Stimulated activated CD8-positive, alpha-beta memory T cell treated with anti-CD3 and anti-CD28 coated beads, Interleukin-7, amount 100 ng/mL, for 4 hours (primary cell): Measurements from ENCODE around the gene DHX38.
"Not testable (repeated sequence)": the region's sequence is repeated elsewhere in the genome, so short reads cannot be mapped to it uniquely, and the experiment has no call there.

Experiments used
- DNase-seq, 2 donors: peaks; one replicate each; pipeline ENCODE4 v3.0.0-alpha.2; 2020; ENCODE audit warnings: low read depth in 2 of 2

DHX38 gene

DNA sequence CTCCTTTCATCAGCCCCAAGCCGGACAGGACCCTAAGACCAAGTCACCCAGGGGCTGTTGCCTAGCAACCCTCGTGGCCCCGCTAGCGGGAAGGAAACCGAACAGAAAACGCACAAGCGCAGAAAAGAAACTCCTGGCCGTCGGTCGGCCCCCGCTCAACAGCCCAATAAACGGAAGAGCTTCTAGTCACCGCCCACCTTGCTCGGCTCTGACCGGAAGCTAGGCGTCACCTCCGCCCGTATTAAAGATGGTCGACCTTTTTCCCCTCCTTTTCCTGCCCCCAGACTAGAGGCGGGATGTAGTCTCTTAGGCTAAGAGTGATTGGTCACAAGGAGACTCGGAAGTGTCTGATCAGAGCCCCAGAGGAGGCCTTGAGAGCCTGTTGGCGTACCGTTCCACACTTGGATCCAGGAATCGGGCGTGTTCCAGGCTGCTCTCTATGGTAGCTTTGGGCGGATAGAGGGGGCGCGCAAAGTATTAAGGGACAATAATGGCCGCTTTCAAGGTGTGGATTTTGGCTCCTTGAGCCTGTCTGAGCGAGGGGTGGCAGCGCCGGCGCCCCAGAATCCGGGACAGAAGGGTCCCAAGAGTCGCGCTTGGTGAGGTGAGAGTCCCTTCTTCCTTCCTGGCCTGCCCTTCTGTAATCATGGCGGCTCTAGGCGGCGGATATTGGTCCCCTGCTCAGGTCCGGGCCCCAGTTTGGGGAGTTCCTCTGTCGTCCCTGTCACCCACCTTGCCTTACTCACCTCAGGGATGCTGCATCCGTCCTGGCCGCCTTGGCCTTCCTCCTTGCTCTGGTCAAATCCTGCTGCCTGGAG lies at the start of gene DHX38, which contains the start of gene TXNL4B:
Gene DHX38, plus strand, starts transcription at position 400 of the 818 bp plus-strand sequence. CDS start 2,311 bp downstream, outside the sequence.
Gene TXNL4B, minus strand, starts transcription at position 173 of the 818 bp plus-strand sequence. CDS start 2,871 bp downstream, outside the sequence.
- peak; percentile 86 to 90 for DNase-seq

- no peak for DNase-seq
Observed at GRCh38 chr16:72044296-72044695, 49.4 kb upstream of the DHX38 start.

DNA sequence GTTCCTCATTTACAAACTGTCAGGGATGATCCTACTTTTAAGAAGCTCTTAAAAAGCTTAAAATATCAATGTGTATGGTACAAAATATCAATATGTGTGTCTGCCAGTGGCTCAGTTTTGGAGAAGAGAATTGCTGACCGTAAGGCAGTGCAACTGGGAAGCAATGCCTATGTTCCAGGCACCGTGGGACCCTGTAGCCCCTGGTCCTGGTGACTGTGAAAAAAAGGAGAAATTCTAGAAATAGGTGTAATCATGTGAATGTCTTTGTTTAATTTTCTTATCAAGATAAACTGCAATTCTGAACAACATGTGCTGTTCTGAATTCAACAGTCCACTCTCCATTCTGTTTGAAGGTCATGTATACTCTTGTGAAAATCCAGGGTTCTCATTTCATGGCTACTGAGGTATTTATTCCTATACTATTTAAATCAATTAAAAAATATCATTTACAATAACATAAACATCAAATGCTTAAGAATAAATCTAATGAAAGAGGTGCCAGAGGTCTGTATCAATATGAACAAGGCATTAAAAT lies 48.8 kb upstream of the DHX38 start:
- DNase-seq, result no peak

GRCh38 chr16:72049110-72049509 lies 44.5 kb upstream of the DHX38 start:
- DNase-seq, result no peak

DNA sequence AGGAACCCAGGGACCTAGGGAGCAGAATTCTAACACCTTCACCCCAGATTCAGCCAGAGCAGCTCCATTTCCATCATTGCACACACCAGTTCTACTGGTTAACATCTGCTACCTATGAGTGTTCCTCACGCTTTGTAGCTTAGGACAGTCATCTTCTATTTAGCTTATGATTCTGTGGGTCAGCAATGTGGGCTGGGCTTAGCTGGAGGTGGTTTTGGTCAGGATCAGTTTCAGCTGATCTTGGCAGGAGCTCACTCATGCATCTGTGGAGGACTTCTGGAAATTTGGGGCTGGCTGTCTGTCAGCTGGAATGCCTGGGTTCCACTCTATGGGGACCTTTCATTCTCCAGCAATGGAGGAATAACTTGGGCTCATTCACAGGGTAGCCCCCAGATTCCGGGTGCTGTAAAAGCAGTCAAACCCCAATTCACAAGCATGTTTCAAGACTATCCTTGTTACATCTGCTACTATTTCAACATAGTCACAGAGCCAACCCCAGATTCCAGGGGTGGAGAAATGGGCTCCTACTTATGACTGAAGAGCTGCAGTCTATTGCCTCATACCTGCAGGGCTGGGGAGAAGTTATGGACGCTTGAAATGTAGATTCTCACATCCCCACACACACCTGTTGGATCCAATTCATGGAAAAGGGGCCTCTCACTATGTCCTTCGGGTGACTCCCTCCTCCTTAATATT lies 42.7 kb upstream of the DHX38 start:
- no peak for DNase-seq

DNA sequence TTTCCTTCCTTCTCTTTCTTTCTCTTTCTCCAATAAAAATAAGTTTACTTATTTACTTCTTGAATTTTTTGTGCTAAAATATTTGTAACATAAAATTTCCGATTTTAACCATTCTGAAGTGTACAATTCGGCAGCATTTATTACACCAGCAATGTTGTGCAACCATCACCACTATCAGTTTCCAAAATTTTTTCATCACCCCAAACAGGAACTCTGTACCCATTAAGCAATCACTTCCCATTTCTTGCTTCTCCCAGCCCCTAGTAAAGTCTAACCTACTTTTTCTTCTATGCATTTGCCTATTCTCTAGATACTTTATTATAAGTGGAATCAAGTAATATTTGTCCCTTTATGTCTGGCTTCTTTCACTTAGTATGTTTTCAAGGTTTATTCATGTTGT lies 41.8 kb upstream of the DHX38 start:
- DNase-seq, result no peak

DNA sequence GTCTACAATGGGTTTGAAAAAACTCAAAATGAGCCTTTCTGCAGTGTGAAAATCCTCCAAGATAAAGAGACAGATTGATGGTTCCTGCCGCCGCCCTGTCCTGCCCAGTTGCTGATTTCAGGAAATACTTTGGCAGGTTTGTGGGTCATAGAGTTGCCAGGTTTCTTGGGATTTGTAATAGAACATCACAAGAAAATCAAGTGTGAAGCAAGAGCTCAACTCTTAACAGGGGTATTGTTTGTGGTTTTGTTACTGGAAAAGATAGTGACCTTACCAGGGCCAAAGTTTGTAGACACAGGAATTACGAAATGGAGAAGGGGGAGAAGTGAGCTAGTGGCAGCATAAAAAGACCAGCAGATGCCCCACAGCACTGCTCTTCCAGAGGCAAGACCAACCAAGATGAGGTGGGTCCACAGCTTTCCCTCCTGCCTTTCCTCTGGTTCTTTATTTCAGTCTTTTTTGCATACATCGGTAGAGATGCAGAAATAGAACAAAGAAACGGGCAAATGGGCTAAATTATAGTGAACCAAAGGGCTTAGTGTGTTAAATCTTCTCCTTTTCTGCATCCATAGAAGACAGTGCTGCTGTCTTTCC lies 39.3 kb upstream of the DHX38 start, which contains the start of gene HP:
Gene HP, plus strand, starts transcription at position 252 of the 594 bp plus-strand sequence. Its CDS starts 148 bp downstream, at position 400.
- not testable (repeated sequence) for DNase-seq

DNA sequence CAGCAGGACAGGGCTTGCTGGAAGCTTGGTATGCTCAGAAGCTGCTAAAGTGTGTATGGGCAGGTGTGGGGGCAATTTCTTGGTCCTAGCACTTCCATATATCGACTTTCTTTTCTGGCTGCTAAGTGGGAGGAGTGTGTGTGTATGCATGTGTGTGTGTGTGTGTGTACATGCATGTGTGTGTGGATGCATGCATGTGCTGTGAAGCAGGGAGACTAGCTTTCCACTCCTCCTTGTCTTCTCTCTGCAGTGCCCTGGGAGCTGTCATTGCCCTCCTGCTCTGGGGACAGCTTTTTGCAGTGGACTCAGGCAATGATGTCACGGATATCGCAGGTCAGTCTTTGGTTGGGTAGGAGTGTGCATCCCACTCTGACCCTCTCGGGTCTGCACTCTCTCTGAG lies 37.7 kb upstream of the DHX38 start:
- DNase-seq, result no peak

GRCh38 chr16:72057313-72057712 lies 36.3 kb upstream of the DHX38 start:
- DNase-seq, result not testable (repeated sequence)

- not testable (repeated sequence) for DNase-seq
Observed at GRCh38 chr16:72059060-72059459, 34.6 kb upstream of the DHX38 start.

- no peak for DNase-seq
Observed at GRCh38 chr16:72060405-72060804, 33.2 kb upstream of the DHX38 start.

GRCh38 chr16:72061564-72061963 lies 32.1 kb upstream of the DHX38 start:
- no peak for DNase-seq

DNA sequence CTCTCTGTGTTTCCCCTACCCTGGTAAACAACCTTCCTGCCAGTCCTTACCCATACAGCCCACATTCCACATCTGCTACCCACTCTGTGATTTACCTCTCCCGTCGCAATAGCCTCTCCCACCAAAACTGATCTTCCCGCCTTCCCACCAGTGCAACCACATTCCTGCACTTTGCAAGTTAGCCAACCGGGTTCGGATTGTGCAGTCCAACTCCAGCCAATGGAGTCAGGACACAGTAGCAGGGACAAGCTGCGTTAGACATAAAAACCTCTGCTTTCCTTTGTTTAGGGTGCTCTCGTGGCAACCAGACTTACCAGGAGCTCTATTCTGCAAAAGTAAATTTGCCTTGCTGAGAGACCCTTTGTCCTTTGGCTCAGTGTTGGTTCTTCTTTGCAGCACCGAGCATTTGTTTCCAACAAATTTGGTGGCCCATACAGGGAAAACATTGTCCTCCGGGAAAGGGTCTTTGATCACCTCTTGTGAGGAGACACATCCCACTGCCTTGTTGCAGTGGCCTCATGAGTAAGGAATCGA lies 29.2 kb upstream of the DHX38 start:
- DNase-seq, result no peak

DNA sequence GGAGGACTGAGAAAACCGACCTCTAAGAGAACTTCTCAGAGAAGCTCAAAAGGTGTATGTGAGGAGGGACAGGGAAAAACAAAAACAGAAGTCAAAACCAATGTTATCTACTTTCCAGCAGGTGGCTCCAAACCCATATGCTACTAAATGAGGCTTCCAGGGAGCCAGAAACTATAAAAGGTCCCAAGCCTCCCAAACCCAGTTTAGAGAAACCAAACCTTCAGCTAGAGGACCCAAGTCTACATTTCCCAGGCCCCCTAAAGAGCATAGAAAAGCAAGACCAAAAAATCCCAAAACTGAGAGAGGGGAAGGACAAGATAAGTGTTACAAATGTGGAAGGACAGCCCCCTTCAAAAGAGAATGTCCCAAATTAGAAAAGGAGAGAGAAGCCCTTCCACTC lies 26.9 kb upstream of the DHX38 start:
- no peak for DNase-seq

GRCh38 chr16:72068930-72069329 lies 24.7 kb upstream of the DHX38 start:
- DNase-seq, result no peak

DNA sequence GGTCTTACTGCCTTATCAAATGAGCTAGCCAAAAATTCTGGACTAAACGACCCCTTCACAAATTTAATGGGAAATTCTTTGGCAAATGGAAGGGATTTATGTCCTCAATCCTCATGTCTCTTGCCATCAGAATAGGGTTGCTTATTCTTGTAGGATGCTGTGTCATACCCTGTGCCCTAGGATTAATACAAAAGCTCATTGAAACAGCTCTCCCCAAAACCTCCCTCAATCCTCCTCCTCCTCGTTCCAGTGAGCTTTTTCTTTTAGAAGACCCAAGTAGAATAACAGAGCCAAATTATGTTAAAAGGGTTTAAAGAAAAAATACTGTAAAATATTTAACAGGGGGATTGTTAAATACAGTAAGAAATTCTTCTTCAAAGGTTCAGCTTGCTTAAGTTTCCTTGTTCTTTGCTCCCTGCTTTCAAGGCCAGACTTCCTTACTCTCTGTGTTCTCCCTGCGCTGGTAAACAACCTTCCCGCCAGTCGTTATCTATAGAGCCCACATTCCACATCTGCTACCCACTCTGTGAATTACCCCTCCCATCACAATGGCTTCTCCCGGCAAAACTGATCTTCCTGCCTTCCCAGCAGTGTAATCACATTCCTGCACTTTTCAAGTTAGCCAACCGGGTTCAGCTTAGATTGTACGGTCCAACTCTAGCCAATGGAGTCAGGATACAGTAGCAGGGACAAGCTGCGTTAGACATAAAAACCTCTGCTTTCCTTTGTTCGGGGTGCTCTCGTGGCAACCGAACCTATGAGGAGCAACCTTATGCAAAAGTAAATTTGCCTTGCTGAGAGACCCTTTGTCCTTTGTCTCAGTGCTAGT lies 20.9 kb upstream of the DHX38 start:
- no peak for DNase-seq

- no peak for DNase-seq
Observed at GRCh38 chr16:72073560-72074230, 20.0 kb upstream of the DHX38 start.

- DNase-seq, result not testable (repeated sequence)
Observed at GRCh38 chr16:72075067-72075466, 18.6 kb upstream of the DHX38 start.

- not testable (repeated sequence) for DNase-seq
Observed at GRCh38 chr16:72076991-72077706, 16.5 kb upstream of the DHX38 start.
